SK-N-SH (cell line): ENCODE measurements around the gene TNS4. TPM values are rescaled to one million over a fixed set of nuclear protein-coding genes. Genes with fewer than 3 reads are reported as not detected.

Experiments used
- CTCF ChIA-PET: fragments of 300-600, 350-600 bp; formaldehyde crosslinking; extraction: SDS; loops from one replicate; lab custom pipeline; 2021; lab: Yijun Ruan, JAX
- POLR2A ChIA-PET: fragments of 350-600 bp; sonication (Branson Sonifier 250); formaldehyde crosslinking; extraction: SDS; loops from one replicate; lab custom pipeline; 2020; ENCODE audit warnings: antibody characterized with exemption, inconsistent platforms; lab: Yijun Ruan, JAX
- DNase-seq: peaks from one replicate; pipeline ENCODE4 v3.0.0; 2012
- H2AFZ ChIP-seq: fragments of 200-600 bp; sonication (generic); 2 replicates; pipeline ENCODE4 v1.8.1; 2016; ENCODE audit warnings: antibody characterized with exemption, mild to moderate bottlenecking, low read depth
- H3F3A ChIP-seq: fragments of 200-600 bp; sonication (generic); replicated peaks from 2 replicates; pipeline ENCODE3; 2016; ENCODE audit warnings: antibody characterized with exemption, mild to moderate bottlenecking; ENCODE audit not compliant: insufficient read depth
- H3K27ac ChIP-seq, 2 experiments: fragments of 200-500 bp in 1 of 2; fragments of 200-600 bp in 1 of 2; sonication (Bioruptor generic) in 1 of 2; sonication (generic), shearing (Covaris generic) in 1 of 2; 2 replicates each; pipeline versions ENCODE4 v1.5.1 to v1.6.1; 2014 to 2016; ENCODE audit warnings: low read depth in 2 of 2, inconsistent platforms in 1 of 2, low read length in 1 of 2, mild to moderate bottlenecking in 1 of 2, mixed read lengths in 1 of 2
- H3K27me3 ChIP-seq: fragments of 200-600 bp; sonication (generic), shearing (Covaris generic); 2 replicates; pipeline ENCODE4 v1.6.1; 2016; ENCODE audit warnings: mixed run types; ENCODE audit not compliant: insufficient read depth
- H3K36me3 ChIP-seq, 2 experiments: fragments of 200-500 bp in 1 of 2; fragments of 200-600 bp in 1 of 2; sonication (Bioruptor generic) in 1 of 2; sonication (generic) in 1 of 2; replicated peaks in 1 of 2; 2 replicates each; pipeline versions ENCODE3 to v1.5.1; 2014 to 2016; ENCODE audit warnings: low read length in 1 of 2, mild to moderate bottlenecking in 1 of 2; ENCODE audit not compliant: insufficient read depth in 2 of 2, control insufficient read depth in 1 of 2
- H3K4me1 ChIP-seq, 2 experiments: fragments of 200-500 bp in 1 of 2; fragments of 200-600 bp in 1 of 2; sonication (Bioruptor generic) in 1 of 2; sonication (generic), shearing (Covaris generic) in 1 of 2; 2 replicates each; pipeline versions ENCODE4 v1.5.1 to v1.6.1; 2014 to 2016; ENCODE audit warnings: low read depth in 1 of 2, low read length in 1 of 2, mixed run types in 1 of 2; ENCODE audit not compliant: insufficient read depth in 2 of 2, control insufficient read depth in 1 of 2
- H3K4me2 ChIP-seq: fragments of 200-600 bp; sonication (generic), shearing (Covaris generic); 2 replicates; pipeline ENCODE4 v1.6.1; 2017; ENCODE audit warnings: mixed run types
- H3K4me3 ChIP-seq, 2 experiments: fragments of 200-500 bp in 1 of 2; fragments of 200-600 bp in 1 of 2; sonication (Bioruptor generic) in 1 of 2; sonication (generic), shearing (Covaris generic) in 1 of 2; 2 replicates each; pipeline versions ENCODE4 v1.5.1 to v1.8.1; 2014 to 2016; ENCODE audit warnings: low read depth in 2 of 2, inconsistent platforms in 1 of 2, low read length in 1 of 2, mild to moderate bottlenecking in 1 of 2, mixed read lengths in 1 of 2, moderate library complexity in 1 of 2
- H3K79me2 ChIP-seq: fragments of 200-600 bp; sonication (generic); 2 replicates; pipeline ENCODE4 v1.8.1; 2017; ENCODE audit warnings: mild to moderate bottlenecking; ENCODE audit not compliant: insufficient read depth
- H3K9ac ChIP-seq: fragments of 200-600 bp; sonication (generic); 2 replicates; pipeline ENCODE4 v1.6.1; 2017; ENCODE audit warnings: mixed run types
- H3K9me2 ChIP-seq: fragments of 200-600 bp; sonication (generic); 2 replicates; pipeline ENCODE4 v1.6.1; 2017; ENCODE audit warnings: mixed run types
- H3K9me3 ChIP-seq: fragments of 200-600 bp; sonication (generic); 2 replicates; pipeline ENCODE4 v1.6.1; 2017; ENCODE audit warnings: mixed run types, mild to moderate bottlenecking, moderate library complexity
- H4K20me1 ChIP-seq: fragments of 200-600 bp; sonication (generic); 2 replicates; pipeline ENCODE4 v1.6.1; 2017; ENCODE audit warnings: mild to moderate bottlenecking, mixed run types; ENCODE audit not compliant: insufficient read depth
- CHD2 ChIP-seq: fragments of 150-350 bp; IDR thresholded peaks from 2 replicates; pipeline ENCODE4 v1.6.1; 2018; ENCODE audit warnings: low read length; ENCODE audit not compliant: partially characterized antibody
- ELF1 ChIP-seq: IDR thresholded peaks from 2 replicates; pipeline ENCODE4 v1.4.0; 2012
- FOSL2 ChIP-seq: IDR thresholded peaks from 2 replicates; pipeline ENCODE4 v1.4.0; 2012; ENCODE audit warnings: low read depth, mild to moderate bottlenecking, moderate library complexity, borderline replicate concordance
- GATA2 ChIP-seq: sonication (generic); formaldehyde crosslinking; IDR thresholded peaks from 2 replicates; pipeline ENCODE4 v1.5.0; 2020; ENCODE audit warnings: mild to moderate bottlenecking, missing genetic modification reagents
- JUND ChIP-seq: IDR thresholded peaks from 2 replicates; pipeline ENCODE4 v1.4.0; 2012
- MXI1 ChIP-seq: IDR thresholded peaks from 2 replicates; pipeline ENCODE4 v1.6.1; 2012; ENCODE audit warnings: mild to moderate bottlenecking, low read depth, low read length, improper control_type of control experiment
- POLR2AphosphoS5 ChIP-seq: IDR thresholded peaks from 2 replicates; pipeline ENCODE4 v1.6.1; 2012; ENCODE audit warnings: low read depth, low read length
- RAD21 ChIP-seq: IDR thresholded peaks from 2 replicates; pipeline ENCODE4 v1.6.1; 2012; ENCODE audit warnings: mild to moderate bottlenecking, low read length
- RCOR1 ChIP-seq: fragments of 150-350 bp; IDR thresholded peaks from 2 replicates; pipeline ENCODE4 v1.6.1; 2017; ENCODE audit warnings: antibody characterized with exemption, low read length
- RXRA ChIP-seq: IDR thresholded peaks from 2 replicates; pipeline ENCODE4 v1.4.0; 2012; ENCODE audit warnings: low read depth, mild to moderate bottlenecking, borderline replicate concordance
- SIN3A ChIP-seq: IDR thresholded peaks from 2 replicates; pipeline ENCODE4 v1.6.1; 2012; ENCODE audit warnings: low read depth, mild to moderate bottlenecking, low read length, moderate library complexity, borderline replicate concordance
- SMC3 ChIP-seq: IDR thresholded peaks from 2 replicates; pipeline ENCODE4 v1.6.1; 2012; ENCODE audit warnings: low read depth, low read length, improper control_type of control experiment
- TAF1 ChIP-seq: IDR thresholded peaks from 2 replicates; pipeline ENCODE4 v1.6.1; 2012; ENCODE audit warnings: low read depth, mild to moderate bottlenecking, low read length, moderate library complexity, borderline replicate concordance
- WGBS: methylation state at CpG from one replicate; pipeline ENCODE4 v1.1.6; 2017; ENCODE audit warnings: low lambda C conversion rate; 5-methylcytosine and 5-hydroxymethylcytosine counted together
- polyA plus RNA-seq, 3 experiments: library from polyadenylated mRNA; depleted of rRNA; stranded (reverse); fragments of >200 nt; gene quantifications; 2 replicates each; pipeline ENCODE4 v1.2.3, GENCODE V29; 2012
- TF ChIP-seq, protein P1 (sequence below): IDR thresholded peaks from 2 replicates; pipeline ENCODE4; 2012
- TF ChIP-seq, protein P2 (sequence below): fragments of 150-350 bp; IDR thresholded peaks from 2 replicates; pipeline ENCODE4 v1.6.1; 2016; ENCODE audit warnings: mild to moderate bottlenecking, low read depth, low read length
- TF ChIP-seq, protein P3 (sequence below): IDR thresholded peaks from 2 replicates; pipeline ENCODE4 v1.4.0; 2012; ENCODE audit warnings: low read depth, borderline replicate concordance
- TF ChIP-seq, protein P4 (sequence below): fragments of 150-350 bp; IDR thresholded peaks from 2 replicates; pipeline ENCODE4 v1.6.1; 2017; ENCODE audit warnings: antibody characterized with exemption, low read length, low read depth, borderline replicate concordance

TNS4 gene
- polyA plus RNA-seq, 1 of the 3 experiments (the other 2 are of a cell fraction): not detected

DNA sequence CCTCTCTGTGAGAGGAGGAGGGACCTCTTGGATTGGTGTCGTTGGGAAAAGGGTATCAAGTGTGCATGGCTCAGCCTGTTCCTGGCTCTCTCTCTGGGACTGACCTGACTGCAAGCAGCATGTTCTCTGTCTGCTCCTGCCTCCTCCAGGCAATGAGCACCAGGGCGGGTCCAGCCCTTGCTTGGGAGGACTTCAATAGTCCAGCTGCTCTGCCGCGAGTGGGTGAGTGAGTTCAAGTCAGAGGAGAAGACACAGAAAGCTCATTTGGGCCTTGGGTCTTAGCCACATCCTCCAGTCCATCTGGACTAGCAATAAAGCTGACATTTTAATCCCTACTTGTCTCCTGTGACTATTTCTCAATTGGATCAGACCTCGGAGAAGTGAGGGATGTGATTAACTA is 25.2 kb upstream of the TNS4 start (continued):
- TF ChIP-seq, protein P1, sequence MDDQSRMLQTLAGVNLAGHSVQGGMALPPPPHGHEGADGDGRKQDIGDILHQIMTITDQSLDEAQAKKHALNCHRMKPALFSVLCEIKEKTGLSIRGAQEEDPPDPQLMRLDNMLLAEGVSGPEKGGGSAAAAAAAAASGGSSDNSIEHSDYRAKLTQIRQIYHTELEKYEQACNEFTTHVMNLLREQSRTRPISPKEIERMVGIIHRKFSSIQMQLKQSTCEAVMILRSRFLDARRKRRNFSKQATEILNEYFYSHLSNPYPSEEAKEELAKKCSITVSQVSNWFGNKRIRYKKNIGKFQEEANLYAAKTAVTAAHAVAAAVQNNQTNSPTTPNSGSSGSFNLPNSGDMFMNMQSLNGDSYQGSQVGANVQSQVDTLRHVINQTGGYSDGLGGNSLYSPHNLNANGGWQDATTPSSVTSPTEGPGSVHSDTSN: no peak
- TF ChIP-seq RCOR1 (no peak), RXRA (no peak), SMC3 (no peak), RAD21 (no peak), TAF1 (no peak)

DNA sequence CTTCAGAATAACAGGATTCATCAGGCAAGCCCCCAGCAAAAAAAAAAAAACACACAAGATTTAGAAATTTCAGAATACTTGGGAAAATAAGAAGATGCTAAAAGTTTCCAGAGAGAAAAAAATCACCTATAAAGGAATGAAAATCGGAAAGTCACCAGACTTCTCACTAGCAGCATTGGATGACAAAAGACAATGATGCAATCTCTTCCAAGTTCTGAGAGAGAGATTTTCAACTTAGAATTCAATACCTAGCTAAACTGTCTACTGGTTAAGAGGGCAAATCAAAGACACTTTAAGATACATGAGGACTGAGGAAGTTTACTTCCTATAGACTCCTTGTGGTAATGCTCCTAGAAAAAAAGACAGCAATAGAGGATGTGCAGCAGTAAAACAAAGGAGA is 23.9 kb upstream of the TNS4 start:
- TF ChIP-seq GATA2: no peak
- TF ChIP-seq CHD2: no peak
- TF ChIP-seq RCOR1: no peak
- no peak for TF ChIP-seq FOSL2
- no peak for TF ChIP-seq MXI1
- no peak for TF ChIP-seq ELF1
- TF ChIP-seq, protein P2, sequence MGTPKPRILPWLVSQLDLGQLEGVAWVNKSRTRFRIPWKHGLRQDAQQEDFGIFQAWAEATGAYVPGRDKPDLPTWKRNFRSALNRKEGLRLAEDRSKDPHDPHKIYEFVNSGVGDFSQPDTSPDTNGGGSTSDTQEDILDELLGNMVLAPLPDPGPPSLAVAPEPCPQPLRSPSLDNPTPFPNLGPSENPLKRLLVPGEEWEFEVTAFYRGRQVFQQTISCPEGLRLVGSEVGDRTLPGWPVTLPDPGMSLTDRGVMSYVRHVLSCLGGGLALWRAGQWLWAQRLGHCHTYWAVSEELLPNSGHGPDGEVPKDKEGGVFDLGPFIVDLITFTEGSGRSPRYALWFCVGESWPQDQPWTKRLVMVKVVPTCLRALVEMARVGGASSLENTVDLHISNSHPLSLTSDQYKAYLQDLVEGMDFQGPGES: no peak
- TF ChIP-seq SIN3A: no peak
- TF ChIP-seq, protein P3, sequence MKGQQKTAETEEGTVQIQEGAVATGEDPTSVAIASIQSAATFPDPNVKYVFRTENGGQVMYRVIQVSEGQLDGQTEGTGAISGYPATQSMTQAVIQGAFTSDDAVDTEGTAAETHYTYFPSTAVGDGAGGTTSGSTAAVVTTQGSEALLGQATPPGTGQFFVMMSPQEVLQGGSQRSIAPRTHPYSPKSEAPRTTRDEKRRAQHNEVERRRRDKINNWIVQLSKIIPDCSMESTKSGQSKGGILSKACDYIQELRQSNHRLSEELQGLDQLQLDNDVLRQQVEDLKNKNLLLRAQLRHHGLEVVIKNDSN: no peak
- TF ChIP-seq POLR2AphosphoS5: no peak
- no peak for TF ChIP-seq SMC3
- TF ChIP-seq, protein P4, sequence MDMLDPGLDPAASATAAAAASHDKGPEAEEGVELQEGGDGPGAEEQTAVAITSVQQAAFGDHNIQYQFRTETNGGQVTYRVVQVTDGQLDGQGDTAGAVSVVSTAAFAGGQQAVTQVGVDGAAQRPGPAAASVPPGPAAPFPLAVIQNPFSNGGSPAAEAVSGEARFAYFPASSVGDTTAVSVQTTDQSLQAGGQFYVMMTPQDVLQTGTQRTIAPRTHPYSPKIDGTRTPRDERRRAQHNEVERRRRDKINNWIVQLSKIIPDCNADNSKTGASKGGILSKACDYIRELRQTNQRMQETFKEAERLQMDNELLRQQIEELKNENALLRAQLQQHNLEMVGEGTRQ: no peak
- no peak for TF ChIP-seq JUND
- no peaks in the 10 kb centered on the region for H3K9me2 ChIP-seq
- H3K79me2 ChIP-seq: no peaks in the 10 kb centered on the region
- DNase-seq: no peak
- 79% methylated on average over 1 of the region's 1 CpG for WGBS
- H3K4me3 ChIP-seq: no peak overlapping the region
- peaks cover 11% of the 10 kb centered on the region for H3F3A ChIP-seq
- ChIA-PET CTCF (interaction anchor here (3.3 to 4.5 kb wide), 2 partner anchors 7 to 49 kb away, joined by 21 to 25 read pairs; no protein-coding TSS in a partner anchor), POLR2A (no interaction called here)
- H3K4me1 ChIP-seq: peaks cover 0 to 6% of the 10 kb centered on the region in 2 experiments; a peak in 2 of 4 replicates
- H3K36me3 ChIP-seq: no peaks in the 10 kb centered on the region
- no peak overlapping the region for H3K9ac ChIP-seq
- H3K9me3 ChIP-seq: 0 out of 2 replicates have a peak, but pooled peaks cover 6% of the 10 kb centered on the region
- H3K27me3 ChIP-seq: no peaks in the 10 kb centered on the region
- no peak overlapping the region for H3K27ac ChIP-seq
- H2AFZ ChIP-seq: no peak overlapping the region
- H3K4me2 ChIP-seq: no peak overlapping the region
- H4K20me1 ChIP-seq: no peaks in the 10 kb centered on the region
